Endodermal cell (in vitro differentiated cells): ENCODE measurements around the gene ANGPT4. TPM values are rescaled to one million over a fixed set of nuclear protein-coding genes. Genes with fewer than 3 reads are reported as not detected.

Source experiments
- DNase-seq: peaks from one replicate; pipeline ENCODE4 v3.0.0-alpha.2; 2017
- H3K27ac ChIP-seq: 2 replicates; pipeline ENCODE4 v1.5.1; 2013; ENCODE audit warnings: mild to moderate bottlenecking, low read depth, low read length, moderate library complexity
- H3K27me3 ChIP-seq: 2 replicates; pipeline ENCODE4 v1.6.1; 2013; ENCODE audit warnings: mild to moderate bottlenecking, low read length, moderate library complexity; ENCODE audit not compliant: insufficient read depth, control insufficient read depth, poor library complexity, severe bottlenecking
- H3K36me3 ChIP-seq: 2 replicates; pipeline ENCODE4 v1.7.0; 2013; ENCODE audit warnings: mild to moderate bottlenecking, low read length, moderate library complexity; ENCODE audit not compliant: control insufficient read depth, insufficient read depth
- H3K4me1 ChIP-seq: one replicate; pipeline ENCODE4 v1.7.0; 2013; ENCODE audit warnings: low read length; ENCODE audit not compliant: control insufficient read depth, insufficient read depth
- H3K4me3 ChIP-seq: 2 replicates; pipeline ENCODE4 v1.5.1; 2013; ENCODE audit warnings: mild to moderate bottlenecking, low read length, moderate library complexity
- H3K9ac ChIP-seq: 2 replicates; pipeline ENCODE4 v1.6.1; 2013; ENCODE audit warnings: mild to moderate bottlenecking, low read length, moderate library complexity; ENCODE audit not compliant: poor library complexity, severe bottlenecking; ENCODE audit errors: extremely low read depth
- H3K9me3 ChIP-seq: 2 replicates; pipeline ENCODE4 v1.6.1; 2013; ENCODE audit warnings: mild to moderate bottlenecking, low read length, moderate library complexity; ENCODE audit not compliant: control insufficient read depth
- H3K27ac Mint-ChIP-seq: 2 replicates; pipeline ENCODE4 v1.8.0; 2020; ENCODE audit warnings: mixed read lengths
- H3K27me3 Mint-ChIP-seq: 2 replicates; pipeline ENCODE4 v1.8.0; 2021; ENCODE audit warnings: mild to moderate bottlenecking, mixed read lengths; ENCODE audit not compliant: insufficient read depth
- H3K36me3 Mint-ChIP-seq: 2 replicates; pipeline ENCODE4 v1.8.0; 2020; ENCODE audit warnings: low read depth, mixed read lengths
- H3K4me1 Mint-ChIP-seq: 2 replicates; pipeline ENCODE4 v1.8.0; 2020; ENCODE audit warnings: mixed read lengths
- H3K4me3 Mint-ChIP-seq: 2 replicates; pipeline ENCODE4 v1.8.0; 2020; ENCODE audit warnings: mild to moderate bottlenecking, moderate library complexity, mixed read lengths
- H3K9me3 Mint-ChIP-seq: 2 replicates; pipeline ENCODE4 v1.8.0; 2020; ENCODE audit warnings: mild to moderate bottlenecking, mixed read lengths
- WGBS, 2 experiments: methylation state at CpG; one replicate each; pipeline versions ENCODE4 v1.1.5 to v1.1.7; 2013; ENCODE audit warnings: missing lambda C conversion rate in 2 of 2, mixed read lengths in 1 of 2; ENCODE audit not compliant: insufficient coverage in 1 of 2, insufficient read length in 1 of 2; 5-methylcytosine and 5-hydroxymethylcytosine counted together
- total RNA-seq, 2 donors: library from RNA; stranded (reverse); fragmentation: NEBNext Ultra II Directional in 1 of 2; extraction: Animal tissue kit (Norgen Biotek cat#: 25700) in 1 of 2; gene quantifications; 2 replicates in 1 of 2; 3 replicates in 1 of 2; pipeline ENCODE4 v1.2.1, GENCODE V29; 2021
- TF ChIP-seq, protein P1 (sequence below): fragments of 200-600 bp; sonication (generic); conservative IDR thresholded peaks from 2 replicates; pipeline ENCODE4 v1.5.0; 2021; ENCODE audit warnings: antibody characterized with exemption, mild to moderate bottlenecking

The ANGPT4 gene
- total RNA-seq, 2 donors from 2014 or later, result 0.31 to 0.51 TPM

GRCh38 chr20:856361-856775 is 59.8 kb downstream of the ANGPT4 start:
- Histone ChIP-seq H3K9me3 (no peaks in the 10 kb centered on the region), H3K27me3 (no peaks in the 10 kb centered on the region), H3K9ac (no peak overlapping the region), H3K36me3 (no peaks in the 10 kb centered on the region), H3K4me3 (no peak overlapping the region), H3K4me1 (no peaks in the 10 kb centered on the region), H3K27ac (no peak overlapping the region)
- peaks cover 12% of the 10 kb centered on the region for H3K4me1 Mint-ChIP-seq
- H3K27ac Mint-ChIP-seq, result no peak overlapping the region
- H3K9me3 Mint-ChIP-seq, result no peaks in the 10 kb centered on the region
- TF ChIP-seq, protein P1, sequence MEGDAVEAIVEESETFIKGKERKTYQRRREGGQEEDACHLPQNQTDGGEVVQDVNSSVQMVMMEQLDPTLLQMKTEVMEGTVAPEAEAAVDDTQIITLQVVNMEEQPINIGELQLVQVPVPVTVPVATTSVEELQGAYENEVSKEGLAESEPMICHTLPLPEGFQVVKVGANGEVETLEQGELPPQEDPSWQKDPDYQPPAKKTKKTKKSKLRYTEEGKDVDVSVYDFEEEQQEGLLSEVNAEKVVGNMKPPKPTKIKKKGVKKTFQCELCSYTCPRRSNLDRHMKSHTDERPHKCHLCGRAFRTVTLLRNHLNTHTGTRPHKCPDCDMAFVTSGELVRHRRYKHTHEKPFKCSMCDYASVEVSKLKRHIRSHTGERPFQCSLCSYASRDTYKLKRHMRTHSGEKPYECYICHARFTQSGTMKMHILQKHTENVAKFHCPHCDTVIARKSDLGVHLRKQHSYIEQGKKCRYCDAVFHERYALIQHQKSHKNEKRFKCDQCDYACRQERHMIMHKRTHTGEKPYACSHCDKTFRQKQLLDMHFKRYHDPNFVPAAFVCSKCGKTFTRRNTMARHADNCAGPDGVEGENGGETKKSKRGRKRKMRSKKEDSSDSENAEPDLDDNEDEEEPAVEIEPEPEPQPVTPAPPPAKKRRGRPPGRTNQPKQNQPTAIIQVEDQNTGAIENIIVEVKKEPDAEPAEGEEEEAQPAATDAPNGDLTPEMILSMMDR, result no peak
- H3K27me3 Mint-ChIP-seq, result peaks cover 2% of the 10 kb centered on the region
- WGBS, 2 experiments, result 78 to 83% methylated on average over 9 to 12 of the region's 12 CpGs
- DNase-seq, result no peak
- no peak overlapping the region for H3K4me3 Mint-ChIP-seq
- H3K36me3 Mint-ChIP-seq, result no peaks in the 10 kb centered on the region

- Histone ChIP-seq H3K27ac (no peak overlapping the region), H3K9me3 (no peaks in the 10 kb centered on the region), H3K36me3 (no peaks in the 10 kb centered on the region), H3K27me3 (no peaks in the 10 kb centered on the region), H3K9ac (no peak overlapping the region), H3K4me3 (no peak overlapping the region), H3K4me1 (no peaks in the 10 kb centered on the region)
- H3K4me1 Mint-ChIP-seq, result peaks cover 10% of the 10 kb centered on the region
- 52 to 77% methylated on average over 3 to 11 of the region's 11 CpGs for WGBS, 2 experiments
- H3K4me3 Mint-ChIP-seq, result no peak overlapping the region
- H3K36me3 Mint-ChIP-seq, result no peaks in the 10 kb centered on the region
- H3K27ac Mint-ChIP-seq, result no peak overlapping the region
- no peaks in the 10 kb centered on the region for H3K9me3 Mint-ChIP-seq
- DNase-seq, result no peak
- TF ChIP-seq, protein P1, result no peak
- H3K27me3 Mint-ChIP-seq, result peaks cover 2% of the 10 kb centered on the region
Observed at GRCh38 chr20:855466-856360, 60.4 kb downstream of the ANGPT4 start.

- Histone ChIP-seq H3K9me3 (no peaks in the 10 kb centered on the region), H3K27ac (no peak overlapping the region), H3K4me3 (no peak overlapping the region), H3K36me3 (no peaks in the 10 kb centered on the region), H3K27me3 (no peaks in the 10 kb centered on the region), H3K9ac (no peak overlapping the region), H3K4me1 (no peaks in the 10 kb centered on the region)
- Mint-ChIP-seq H3K9me3 (no peaks in the 10 kb centered on the region), H3K27ac (no peak overlapping the region), H3K4me3 (no peak overlapping the region), H3K36me3 (no peaks in the 10 kb centered on the region), H3K4me1 (no peaks in the 10 kb centered on the region), H3K27me3 (peaks cover 2% of the 10 kb centered on the region)
- no peak for DNase-seq
- 83 to 90% methylated on average over 2 to 3 of the region's 6 CpGs for WGBS, 2 experiments
- TF ChIP-seq, protein P1, result no peak
Observed at GRCh38 chr20:854601-855000, 61.5 kb downstream of the ANGPT4 start.
